ENCODE results near the gene TLL2. TPM values are rescaled to one million over a fixed set of nuclear protein-coding genes. Genes with fewer than 3 reads are reported as not detected.

Gene TLL2
- total RNA-seq, 1 donor, result under 0.01 TPM

GRCh38 chr10:96491303-96491702, 22.4 kb downstream of the TLL2 start:
- no peak for TF ChIP-seq CTCF (IDR thresholded peaks at IDR 0.05; ENCODE audit: insufficient read depth, low read length)
- DNase-seq (ENCODE audit: low read depth), result no peak
- no peak overlapping the region for H3K4me3 ChIP-seq (ENCODE audit: low read depth, low read length)

- no peak overlapping the region for H3K4me3 ChIP-seq (ENCODE audit: low read depth, low read length)
- TF ChIP-seq CTCF (IDR thresholded peaks at IDR 0.05; ENCODE audit: insufficient read depth, low read length), result no peak
- DNase-seq (ENCODE audit: low read depth), result no peak
Observed at GRCh38 chr10:96488161-96488935, 25.4 kb downstream of the TLL2 start.

- DNase-seq (ENCODE audit: low read depth), result no peak
- TF ChIP-seq CTCF (IDR thresholded peaks at IDR 0.05; ENCODE audit: insufficient read depth, low read length), result no peak
- no peak overlapping the region for H3K4me3 ChIP-seq (ENCODE audit: low read depth, low read length)
Observed at GRCh38 chr10:96482815-96483588, 30.7 kb downstream of the TLL2 start.

- no peak for DNase-seq (ENCODE audit: low read depth)
- H3K4me3 ChIP-seq (ENCODE audit: low read depth, low read length), result no peak overlapping the region
- TF ChIP-seq CTCF (IDR thresholded peaks at IDR 0.05; ENCODE audit: insufficient read depth, low read length), result no peak
Observed at GRCh38 chr10:96478355-96478754, 35.4 kb downstream of the TLL2 start.

GRCh38 chr10:96473866-96474265, 39.9 kb downstream of the TLL2 start:
- no peak for TF ChIP-seq CTCF (IDR thresholded peaks at IDR 0.05; ENCODE audit: insufficient read depth, low read length)
- no peak for DNase-seq (ENCODE audit: low read depth)

GRCh38 chr10:96470116-96470743, 43.5 kb downstream of the TLL2 start:
- TF ChIP-seq CTCF (IDR thresholded peaks at IDR 0.05; ENCODE audit: insufficient read depth, low read length), result peak; percentile 54
- peak; percentile 24 for DNase-seq (ENCODE audit: low read depth)
- no peak overlapping the region for H3K4me3 ChIP-seq (ENCODE audit: low read depth, low read length)

More at GRCh38 chr10:96473866-96474265, 39.9 kb downstream of the TLL2 start:
- H3K4me3 ChIP-seq (ENCODE audit: low read depth, low read length), result no peak overlapping the region
